ENCODE data around the gene WFIKKN2. TPM values are rescaled to one million over a fixed set of nuclear protein-coding genes. Genes with fewer than 3 reads are reported as not detected.
A peak's percentile ranks its signal among the peaks of the same experiment; 100 is the strongest.
"Not testable (repeated sequence)": the region's sequence is repeated elsewhere in the genome, so short reads cannot be mapped to it uniquely, and the experiment has no call there.

WFIKKN2 gene
- total RNA-seq, 1 donor from 2014 or later = 0.63 TPM

DNA sequence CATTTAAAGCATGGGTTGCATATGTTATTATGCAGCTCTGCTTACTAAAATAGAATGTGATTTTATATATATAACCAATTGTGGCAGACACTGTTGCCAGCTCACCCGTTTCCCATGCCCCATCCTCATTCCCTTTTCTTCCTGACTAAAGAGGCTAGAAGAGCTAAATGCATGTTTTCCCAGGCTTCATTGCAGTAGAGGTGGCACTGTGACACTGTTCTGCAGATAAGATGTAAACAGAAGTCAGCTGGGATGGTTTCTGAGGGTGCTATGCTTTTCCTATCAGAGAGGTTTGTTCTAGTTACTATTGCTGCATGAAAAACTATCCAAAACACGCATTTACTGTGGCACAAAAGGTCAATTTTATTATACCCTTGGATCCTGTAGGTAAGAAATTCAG is 36.5 kb downstream of the WFIKKN2 start:
- DNase-seq (ENCODE audit: low spot score) = no peak

DNA sequence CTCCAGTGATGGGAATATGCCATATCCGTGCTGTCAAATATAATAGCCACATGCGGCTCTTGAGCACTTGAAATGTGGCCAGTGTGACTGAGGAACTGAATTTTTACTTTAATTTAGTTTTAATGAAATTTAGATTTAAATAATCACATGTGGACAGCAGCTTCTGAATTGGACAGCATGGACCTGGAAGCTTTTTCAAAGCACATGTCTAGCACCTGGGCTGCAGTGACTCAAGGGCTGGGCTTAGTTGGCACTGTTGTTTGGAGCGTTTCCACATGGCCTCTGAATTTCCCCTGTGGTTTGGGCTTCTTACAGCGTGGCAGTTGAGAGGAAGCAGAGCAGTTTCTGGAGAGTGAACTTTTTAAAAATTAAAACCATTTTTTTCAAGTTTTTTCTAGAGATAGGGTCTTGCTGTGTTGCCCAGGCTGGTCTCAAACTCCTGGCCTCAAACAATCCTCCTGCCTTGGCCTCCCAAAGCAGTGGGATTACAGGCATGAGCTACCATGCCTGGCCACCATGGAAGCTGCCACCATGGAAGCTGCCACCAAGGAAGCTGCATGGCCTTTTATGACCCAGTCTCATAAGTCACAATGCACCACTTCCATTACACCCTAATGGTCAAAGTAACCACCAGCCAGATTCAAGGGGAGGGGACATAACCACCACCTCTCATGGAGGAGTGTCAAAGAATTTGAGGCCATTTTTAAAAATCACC is 37.5 kb downstream of the WFIKKN2 start:
- no peak for DNase-seq (ENCODE audit: low spot score)

DNA sequence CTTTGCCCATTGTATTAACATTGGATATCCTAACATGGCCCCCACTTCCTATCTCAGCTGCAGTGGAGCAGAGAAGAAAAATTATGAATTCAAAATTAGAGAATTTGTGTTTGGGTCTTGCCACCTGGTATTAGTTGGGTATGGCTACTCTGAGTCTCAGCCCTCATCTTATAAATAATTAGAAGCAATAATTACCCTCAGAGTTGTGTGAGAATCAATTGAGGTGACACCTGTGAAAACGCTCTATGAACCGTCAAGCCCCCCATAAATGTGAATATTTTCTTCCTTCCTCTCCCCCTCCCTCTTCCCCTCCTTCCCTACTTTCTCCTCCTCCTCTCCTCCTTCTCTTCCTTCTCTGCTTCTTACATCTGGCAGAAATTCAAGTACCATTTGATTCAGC is 39.7 kb downstream of the WFIKKN2 start:
- no peak for DNase-seq (ENCODE audit: low spot score)

DNA sequence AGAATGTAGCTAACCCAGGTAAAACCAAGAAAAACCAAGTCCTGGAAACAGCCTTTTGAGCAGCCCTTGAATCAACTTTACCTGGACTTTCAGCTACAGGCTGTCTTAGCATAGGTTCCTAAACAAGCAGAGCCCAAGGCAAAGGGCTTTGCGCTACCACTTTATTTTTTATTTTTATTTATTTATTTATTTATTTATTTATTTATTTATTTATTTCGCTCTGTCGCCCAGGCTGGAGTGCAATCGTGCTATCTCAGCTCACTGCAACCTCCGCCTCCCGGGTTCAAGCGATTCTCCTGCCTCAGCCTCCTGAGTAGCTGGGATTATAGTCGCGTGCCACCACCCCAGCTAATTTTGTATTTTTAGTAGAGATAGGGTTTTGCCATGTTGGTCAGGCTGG is 41.7 kb downstream of the WFIKKN2 start:
- DNase-seq (ENCODE audit: low spot score) = not testable (repeated sequence)

DNA sequence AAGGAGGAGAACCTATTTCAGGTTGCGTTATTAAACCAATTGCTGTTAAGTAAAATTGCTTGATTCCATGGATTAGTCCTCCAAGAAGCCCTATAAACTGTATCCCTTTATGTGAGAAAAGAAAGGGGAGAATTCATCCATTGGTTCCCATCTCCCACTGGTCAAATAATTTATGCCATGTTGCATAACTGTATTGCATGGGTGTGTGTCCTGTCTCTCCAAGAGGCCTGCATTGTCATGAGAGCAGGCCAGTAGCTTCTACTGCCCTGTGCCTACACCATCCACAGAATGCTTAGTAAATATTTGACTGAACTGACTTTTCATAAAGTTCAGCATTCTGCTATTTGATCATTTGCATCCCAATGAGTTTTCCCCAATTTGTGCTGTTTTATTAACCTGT is 42.5 kb downstream of the WFIKKN2 start:
- DNase-seq (ENCODE audit: low spot score) = no peak

DNA sequence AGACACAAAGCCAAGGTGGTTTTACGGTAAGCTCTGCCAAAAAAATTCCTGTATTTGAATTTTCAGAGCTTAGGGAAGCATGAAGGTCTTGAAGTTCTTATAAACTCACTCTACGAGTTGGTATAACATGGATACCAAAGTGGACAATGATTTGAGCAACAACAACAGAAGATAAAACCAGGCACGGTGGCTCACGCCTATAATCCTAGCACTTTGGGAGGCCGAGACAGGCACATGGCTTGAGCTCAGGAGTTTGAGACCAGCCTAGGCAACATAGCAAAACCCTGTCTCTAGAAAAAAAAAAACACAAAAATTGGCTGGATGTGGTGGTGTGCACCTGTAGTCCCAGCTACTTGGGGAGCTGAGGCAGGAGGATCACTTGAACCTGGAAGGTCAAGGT is 43.7 kb downstream of the WFIKKN2 start:
- no peak for DNase-seq (ENCODE audit: low spot score)

DNA sequence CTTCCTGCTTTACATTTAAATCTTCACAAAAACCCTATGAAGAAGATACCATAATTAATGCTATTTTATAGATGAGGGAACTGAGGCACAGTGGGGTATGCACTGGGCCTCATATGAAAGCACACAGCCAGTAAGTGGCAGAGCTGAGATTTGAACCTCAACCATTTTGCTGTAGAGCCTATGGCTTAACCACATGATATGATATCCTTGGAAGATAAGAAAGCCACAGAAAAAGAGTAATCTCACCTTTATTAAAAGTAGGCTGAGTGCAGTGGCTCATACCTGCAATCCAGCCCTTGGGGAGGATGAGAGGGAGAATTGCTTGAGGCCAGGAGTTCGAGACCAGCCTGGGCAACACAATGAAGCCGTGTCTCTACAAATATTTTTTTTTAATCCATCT is 45.8 kb downstream of the WFIKKN2 start:
- no peak for DNase-seq (ENCODE audit: low spot score)

DNA sequence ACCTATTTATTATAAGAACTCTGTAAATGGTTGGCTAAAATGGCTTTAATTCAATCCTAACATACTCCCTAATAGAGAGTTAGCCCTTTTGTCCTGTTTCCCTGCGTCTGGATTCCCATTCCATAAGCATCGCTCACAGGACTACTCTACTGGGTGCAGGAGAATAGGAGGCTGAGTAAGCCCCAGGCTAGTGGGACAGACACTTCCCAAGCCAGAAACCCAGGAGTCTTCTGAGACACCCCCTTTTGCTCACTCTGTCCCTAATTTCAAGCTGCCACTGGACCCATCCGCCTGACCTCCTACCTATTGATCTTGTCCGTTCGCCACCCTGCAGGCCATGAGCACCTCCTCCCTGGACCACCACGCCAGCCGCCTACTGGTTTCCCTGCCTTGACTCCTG is 47.5 kb downstream of the WFIKKN2 start:
- no peak for DNase-seq (ENCODE audit: low spot score)

DNA sequence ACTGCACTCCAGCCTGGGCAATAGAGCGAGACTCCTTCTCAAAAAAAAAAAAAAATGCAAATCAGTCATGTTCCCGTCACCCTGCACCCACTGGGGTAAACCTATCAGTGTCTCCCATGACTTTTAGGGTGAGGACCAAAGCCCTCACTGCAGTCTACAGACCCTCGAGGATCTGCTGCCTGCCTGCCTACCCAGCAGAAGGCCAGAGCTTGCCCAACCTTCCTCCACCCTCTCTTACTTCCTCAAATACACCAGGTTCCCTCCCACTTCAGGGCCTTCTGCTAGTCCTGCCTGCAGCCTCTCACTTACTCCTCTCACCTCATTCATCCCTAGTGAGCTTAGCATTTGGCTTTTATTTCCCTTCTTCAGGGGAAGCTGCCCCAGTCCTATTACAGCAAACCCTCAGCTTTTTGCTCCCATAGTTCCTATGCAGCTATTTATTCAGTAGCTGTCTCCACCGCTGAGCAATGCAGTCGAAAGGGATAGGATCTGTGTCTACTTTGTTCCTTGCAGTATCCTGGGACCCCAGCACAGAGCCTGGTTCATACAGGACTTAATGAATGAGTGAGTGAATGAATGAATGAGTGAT is 48.6 kb downstream of the WFIKKN2 start:
- no peak for DNase-seq (ENCODE audit: low spot score)

DNA sequence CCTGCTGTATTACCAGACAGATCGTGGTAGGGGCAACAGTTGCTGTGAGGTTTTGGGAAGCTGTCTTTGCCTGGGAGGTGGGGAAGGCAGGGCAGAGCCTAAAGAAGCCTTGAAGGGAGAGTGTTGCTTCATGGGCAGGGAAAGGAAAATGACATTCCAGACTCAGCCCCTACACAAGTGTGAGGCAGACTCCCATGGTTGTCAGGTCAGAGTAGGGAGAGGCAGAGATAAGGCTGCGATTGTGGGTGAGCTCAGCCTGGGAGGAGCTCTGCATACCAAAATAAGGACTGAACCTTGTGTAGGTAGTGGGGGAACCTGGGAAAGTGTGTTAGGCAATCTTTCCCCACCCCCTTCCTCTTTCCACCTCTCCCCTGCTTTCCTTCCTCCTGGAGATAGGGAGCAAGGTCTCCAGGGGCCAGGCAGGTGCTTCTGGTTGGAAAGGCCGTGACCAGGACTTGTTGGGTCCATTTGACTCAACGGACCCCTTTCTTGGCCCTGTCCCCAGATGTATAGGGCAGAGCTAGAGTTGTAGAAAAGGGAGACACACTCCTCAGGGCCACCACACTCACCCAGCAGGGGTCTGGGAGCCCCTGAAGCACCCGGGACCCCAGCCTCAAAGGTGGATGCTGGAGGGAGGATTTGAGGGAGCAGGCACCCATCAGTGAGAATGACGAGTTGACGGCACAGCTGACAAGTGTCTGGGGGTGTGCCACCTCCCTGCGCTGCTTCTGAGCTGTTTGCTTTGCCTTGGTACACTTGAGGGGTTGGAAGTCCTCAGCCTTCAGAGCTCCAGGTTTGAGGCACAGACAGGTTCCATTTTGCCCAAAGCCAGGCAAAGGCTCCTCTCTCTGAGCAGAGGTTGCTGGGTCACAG is 49.3 kb downstream of the WFIKKN2 start:
- DNase-seq (ENCODE audit: low spot score) = peak; percentile 75

DNA sequence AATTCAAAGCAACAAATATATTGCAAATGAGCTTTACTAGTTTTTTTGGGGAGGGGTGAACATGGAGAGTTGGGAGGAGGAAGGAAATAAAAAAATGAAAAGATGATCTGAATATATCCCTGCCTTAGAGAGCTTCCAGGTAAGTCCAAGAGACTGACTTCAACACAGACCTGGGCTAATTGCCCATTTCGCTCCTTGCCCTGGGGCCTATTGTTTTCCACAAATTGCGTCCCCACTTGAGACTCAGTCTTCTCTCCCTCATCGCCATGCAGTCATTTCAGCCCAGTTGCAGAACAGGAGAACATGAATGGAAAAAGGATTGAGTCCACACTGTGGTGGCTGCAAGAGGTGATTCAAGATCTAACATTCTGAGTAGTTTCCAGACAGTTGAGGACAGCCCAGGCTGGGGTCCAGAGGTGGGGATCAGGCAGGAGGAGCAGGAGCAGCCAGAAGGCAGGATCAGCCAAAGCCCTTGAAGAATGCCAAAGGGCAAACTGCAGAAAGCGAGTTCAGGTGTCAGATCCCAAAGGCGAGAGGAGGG is 52.4 kb downstream of the WFIKKN2 start:
- DNase-seq (ENCODE audit: low spot score) = no peak

DNA sequence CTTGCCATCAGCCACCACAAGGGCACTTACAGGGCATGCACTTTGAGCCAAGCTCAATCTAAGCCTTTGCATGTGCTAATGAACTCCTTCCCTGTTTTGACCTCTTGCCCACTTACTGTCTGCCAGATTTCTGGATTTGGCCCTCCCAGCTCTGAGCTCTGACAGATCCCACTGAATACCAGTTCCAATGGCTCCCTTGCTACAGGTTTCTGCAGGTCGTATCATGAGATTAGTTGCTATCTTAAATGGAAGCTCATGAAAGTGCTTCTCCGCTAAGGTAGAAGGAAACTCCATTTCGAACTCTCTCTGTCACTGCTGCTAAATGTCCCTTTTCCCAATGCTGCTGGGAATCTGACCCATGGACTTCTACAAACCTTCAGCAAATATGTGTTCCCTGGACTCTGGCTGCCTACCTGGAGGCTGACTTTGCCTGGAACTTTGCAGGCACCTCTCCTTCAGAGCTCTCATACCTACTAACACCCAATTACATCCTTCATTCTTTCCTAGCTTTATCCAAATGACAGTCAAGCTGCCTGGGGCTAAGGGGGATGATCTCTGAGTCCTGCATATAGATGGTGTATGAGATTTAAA is 54.2 kb downstream of the WFIKKN2 start:
- no peak for DNase-seq (ENCODE audit: low spot score)

DNA sequence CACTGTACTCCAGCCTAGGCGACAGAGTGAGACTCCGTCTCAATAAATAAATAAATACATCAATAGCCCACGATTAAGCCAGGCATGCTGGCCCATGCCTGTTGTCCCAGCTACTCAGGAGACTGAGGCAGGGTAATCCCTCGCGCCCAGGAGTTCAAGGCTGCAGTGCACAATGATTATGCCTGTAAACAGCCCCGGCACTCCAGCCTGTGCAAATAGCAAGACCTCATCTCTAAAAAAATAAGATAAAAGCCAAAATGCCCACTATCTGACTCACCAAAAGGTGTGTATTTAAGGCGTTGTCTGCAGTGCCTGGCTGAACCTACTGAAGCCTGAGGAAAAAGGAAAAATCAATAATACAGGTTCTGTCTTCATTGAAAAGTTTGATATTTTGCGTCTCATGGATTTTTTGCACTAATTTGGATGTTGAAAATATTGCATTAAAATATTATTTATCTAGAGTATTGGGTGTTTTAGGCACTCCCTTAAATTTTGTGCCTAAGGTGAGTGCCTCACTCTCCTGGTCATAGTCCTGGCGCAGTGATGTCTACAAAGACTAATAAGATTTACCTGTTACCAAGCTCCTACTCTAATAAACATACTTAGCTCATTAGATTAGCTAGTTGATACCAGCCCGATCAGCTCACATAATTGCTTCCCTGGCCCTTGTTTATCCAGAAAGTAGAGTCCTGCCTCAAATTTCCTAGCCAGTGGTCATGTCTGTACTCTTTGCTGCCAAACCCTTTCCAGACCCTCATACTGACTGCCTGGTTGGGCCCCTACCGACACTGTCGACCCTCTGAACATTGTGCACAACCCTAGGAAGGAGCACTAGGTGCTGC is 55.5 kb downstream of the WFIKKN2 start:
- DNase-seq (ENCODE audit: low spot score) = peak; percentile 64

DNA sequence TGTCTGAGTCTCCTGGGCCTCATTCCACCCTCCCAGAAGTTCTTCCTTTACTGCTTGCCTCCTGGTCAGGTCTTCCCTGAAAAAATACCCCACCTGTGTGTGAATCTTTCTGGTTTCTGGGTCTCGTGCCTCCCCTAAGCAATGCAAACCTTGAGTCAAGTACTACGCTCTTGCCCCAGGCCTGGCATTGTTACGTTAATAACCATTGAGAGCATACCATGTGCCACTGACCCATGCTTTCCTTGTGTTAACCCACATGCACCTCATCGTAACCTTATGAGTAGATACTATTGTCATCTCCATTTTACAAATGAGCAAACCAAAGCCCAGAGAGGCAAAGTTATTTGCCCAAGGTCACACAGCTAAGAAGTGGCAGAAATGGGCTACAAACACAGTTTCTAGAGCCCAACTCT is 56.2 kb downstream of the WFIKKN2 start:
- DNase-seq (ENCODE audit: low spot score) = no peak

Other genes starting within 250 kb of the WFIKKN2 start
- gene ABCC3, start 200.7 kb upstream of the WFIKKN2 start, total RNA-seq = 367 TPM
- gene ANKRD40, start 127.7 kb upstream of the WFIKKN2 start, total RNA-seq = 40.6 TPM
- gene LUC7L3, start 116.0 kb upstream of the WFIKKN2 start, total RNA-seq = 117 TPM
- gene ANKRD40CL, start 68.1 kb upstream of the WFIKKN2 start, total RNA-seq = 10.9 TPM
- gene TOB1, start 30.8 kb downstream of the WFIKKN2 start, total RNA-seq = 134 TPM